ENCODE data around the gene SMLR1.

Gene SMLR1

DNA sequence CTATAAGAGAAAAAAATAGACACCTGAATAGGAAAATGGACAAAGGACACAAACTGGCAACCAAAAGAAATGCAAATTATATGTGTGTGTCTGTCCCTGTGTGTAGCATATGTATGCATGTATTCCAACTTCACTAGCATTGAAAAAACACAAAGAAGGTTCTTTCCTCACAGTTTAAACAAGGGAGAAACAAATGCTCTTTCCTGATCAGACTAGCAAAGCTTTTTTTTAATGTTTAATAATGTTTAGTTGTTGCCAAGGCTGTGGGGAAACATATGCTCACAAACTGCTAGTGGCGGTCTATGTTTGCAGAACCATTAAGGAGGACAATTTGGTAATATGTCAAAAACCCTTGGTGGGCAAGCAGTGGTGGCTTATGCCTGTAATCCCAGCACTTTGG, 22.4 kb downstream of the SMLR1 start:
- no peak for DNase-seq (ENCODE audit: extremely low read depth in 1 of 2, low read depth in 1 of 2)

GRCh38 chr6:130851026-130851425, 23.8 kb downstream of the SMLR1 start:
- no peak for DNase-seq (ENCODE audit: extremely low read depth in 1 of 2, low read depth in 1 of 2)

- DNase-seq (ENCODE audit: extremely low read depth in 1 of 2, low read depth in 1 of 2) = no peak
Measured at GRCh38 chr6:130852844-130853554, 25.8 kb downstream of the SMLR1 start.

GRCh38 chr6:130853555-130854183, 26.5 kb downstream of the SMLR1 start:
- no peak for DNase-seq (ENCODE audit: extremely low read depth in 1 of 2, low read depth in 1 of 2)

DNA sequence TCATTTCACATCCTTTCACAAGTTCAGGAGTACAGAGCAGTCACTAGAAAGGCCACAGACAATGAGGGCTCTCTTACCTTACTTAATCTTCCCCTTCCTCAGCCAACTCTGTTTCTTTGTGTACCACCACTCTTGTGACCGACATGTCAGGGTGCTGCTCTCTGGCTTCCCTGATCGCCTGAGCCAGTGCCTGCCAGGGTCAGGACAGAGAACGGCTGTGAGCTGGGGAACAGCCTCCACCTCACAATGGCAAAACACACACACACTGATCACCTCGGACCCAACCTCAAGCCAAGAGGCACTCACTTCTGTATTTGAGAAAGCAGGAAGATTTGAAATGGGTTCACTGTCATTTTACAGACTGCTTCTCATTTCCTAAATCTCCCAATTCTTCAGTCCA, 30.8 kb downstream of the SMLR1 start:
- no peak for DNase-seq (ENCODE audit: extremely low read depth in 1 of 2, low read depth in 1 of 2)

GRCh38 chr6:130858498-130859160, 31.4 kb downstream of the SMLR1 start:
- DNase-seq (ENCODE audit: extremely low read depth in 1 of 2, low read depth in 1 of 2) = no peak

DNA sequence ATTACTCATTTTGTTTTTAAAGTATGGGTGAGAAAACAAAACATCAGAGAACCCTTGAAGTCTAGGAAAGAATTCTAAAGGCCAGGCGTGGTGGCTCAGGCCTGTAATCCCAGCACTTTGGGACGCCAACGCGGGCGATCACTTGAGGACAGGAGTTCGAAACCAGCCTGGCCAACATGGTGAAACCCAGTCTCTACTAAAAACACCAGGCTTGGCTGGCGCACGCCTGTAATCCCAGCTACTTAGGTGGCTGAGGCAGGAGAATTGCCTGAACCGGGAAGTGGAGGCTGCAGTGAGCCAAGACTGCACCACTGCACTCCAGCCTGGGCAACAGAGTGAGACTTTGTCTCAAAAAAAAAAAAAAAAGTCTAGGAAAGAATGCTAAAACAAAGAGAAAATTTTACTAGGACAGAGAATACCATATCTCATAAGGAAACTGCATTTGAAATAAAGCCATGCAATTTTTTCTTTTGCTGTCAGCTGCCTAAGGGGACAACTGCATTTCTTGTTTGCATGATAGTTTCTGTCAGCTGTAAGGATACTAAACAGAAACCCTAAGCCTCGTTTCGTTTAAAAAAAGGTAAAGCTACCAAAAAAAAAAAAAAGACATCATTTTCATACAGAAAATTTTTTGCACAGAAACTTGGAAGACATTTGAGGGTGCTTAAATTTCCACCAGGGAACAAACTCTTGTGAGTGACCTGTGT, 32.1 kb downstream of the SMLR1 start:
- no peak for DNase-seq (ENCODE audit: extremely low read depth in 1 of 2, low read depth in 1 of 2)

DNA sequence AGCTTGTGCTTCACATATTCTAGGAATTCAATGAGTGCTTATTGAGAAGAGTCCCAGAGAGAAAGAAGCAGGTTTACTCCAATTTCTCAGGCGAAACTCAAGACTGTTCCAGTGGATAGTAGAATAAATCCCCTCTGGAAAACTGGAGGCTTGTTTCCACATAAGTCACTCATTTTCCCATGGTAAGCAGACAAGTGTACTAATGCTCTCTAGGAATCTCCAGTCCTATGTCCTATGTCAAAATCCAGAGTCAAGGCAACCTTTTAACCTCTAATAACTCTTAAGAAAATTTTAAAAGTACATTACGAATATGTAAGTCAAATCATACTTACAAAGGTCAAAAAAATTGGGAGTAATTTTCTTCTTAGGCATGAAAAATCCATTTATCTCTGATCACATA, 35.2 kb downstream of the SMLR1 start:
- no peak for DNase-seq (ENCODE audit: extremely low read depth in 1 of 2, low read depth in 1 of 2)

GRCh38 chr6:130863415-130864230, 36.4 kb downstream of the SMLR1 start:
- no peak for DNase-seq (ENCODE audit: extremely low read depth in 1 of 2, low read depth in 1 of 2)

GRCh38 chr6:130864344-130864743, 37.1 kb downstream of the SMLR1 start:
- DNase-seq (ENCODE audit: extremely low read depth in 1 of 2, low read depth in 1 of 2) = no peak

DNA sequence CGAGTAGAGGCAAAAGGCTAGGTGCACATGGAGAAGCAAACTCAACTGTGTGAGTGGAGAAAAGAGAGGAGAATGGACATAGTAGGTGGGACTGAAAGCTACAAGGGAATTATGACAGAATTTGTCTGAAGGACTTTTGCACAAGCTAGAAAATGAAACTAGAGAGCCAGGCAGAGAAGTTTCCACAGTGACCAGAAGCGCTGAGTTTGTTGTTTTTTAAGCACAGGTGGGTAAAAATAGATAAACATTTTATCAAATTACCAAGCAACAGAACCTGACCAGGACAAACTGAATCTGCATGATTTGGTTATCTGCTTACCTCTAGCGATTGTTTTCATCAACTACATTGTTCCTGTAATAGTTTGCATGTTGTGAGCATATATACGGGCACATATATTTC, 38.6 kb downstream of the SMLR1 start:
- no peak for DNase-seq (ENCODE audit: extremely low read depth in 1 of 2, low read depth in 1 of 2)

GRCh38 chr6:130869681-130870080, 42.5 kb downstream of the SMLR1 start:
- no peak for DNase-seq (ENCODE audit: extremely low read depth in 1 of 2, low read depth in 1 of 2)

GRCh38 chr6:130870179-130870880, 43.1 kb downstream of the SMLR1 start:
- no peak for DNase-seq (ENCODE audit: extremely low read depth in 1 of 2, low read depth in 1 of 2)

GRCh38 chr6:130872250-130873095, 45.3 kb downstream of the SMLR1 start:
- DNase-seq (ENCODE audit: extremely low read depth in 1 of 2, low read depth in 1 of 2) = peak; percentile 17 to 55

GRCh38 chr6:130873746-130874145, 46.5 kb downstream of the SMLR1 start:
- no peak for DNase-seq (ENCODE audit: extremely low read depth in 1 of 2, low read depth in 1 of 2)

- no peak for DNase-seq (ENCODE audit: extremely low read depth in 1 of 2, low read depth in 1 of 2)
Measured at GRCh38 chr6:130879826-130880225, 52.6 kb downstream of the SMLR1 start.

GRCh38 chr6:130882370-130882769, 55.2 kb downstream of the SMLR1 start:
- DNase-seq (ENCODE audit: extremely low read depth in 1 of 2, low read depth in 1 of 2) = no peak

GRCh38 chr6:130885392-130886192, 58.4 kb downstream of the SMLR1 start:
- peak in 1 of 2 donors; percentile 42 for DNase-seq (ENCODE audit: extremely low read depth in 1 of 2, low read depth in 1 of 2)
